GM12874 (cell line): ENCODE data around the gene IFNK.

Experiments
- CTCF ChIP-seq: IDR thresholded peaks from 2 replicates; pipeline ENCODE4 v1.5.1; 2011; ENCODE audit warnings: low read depth, mild to moderate bottlenecking, control low read depth, low read length, moderate library complexity; ENCODE audit not compliant: insufficient read depth

IFNK gene

DNA sequence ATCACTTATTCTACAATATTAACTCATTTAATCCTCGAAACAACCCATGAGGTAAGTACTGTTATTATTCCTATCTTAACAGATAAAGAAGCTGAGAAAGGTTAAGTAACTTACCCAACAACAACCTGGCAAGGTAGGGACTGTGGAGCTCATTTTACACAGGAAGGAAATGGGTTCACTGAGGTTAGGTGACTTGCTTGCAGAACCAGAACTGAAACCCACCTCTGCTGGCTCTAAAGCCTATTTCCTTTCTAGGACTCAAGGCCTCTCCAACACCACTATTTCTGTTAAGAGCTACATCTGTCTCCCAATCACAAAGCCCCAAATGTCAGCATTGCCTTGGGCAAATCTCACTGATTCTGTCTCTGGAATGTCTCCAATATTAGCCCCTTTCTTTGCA, 38.9 kb upstream of the IFNK start:
- TF ChIP-seq CTCF: no peak

DNA sequence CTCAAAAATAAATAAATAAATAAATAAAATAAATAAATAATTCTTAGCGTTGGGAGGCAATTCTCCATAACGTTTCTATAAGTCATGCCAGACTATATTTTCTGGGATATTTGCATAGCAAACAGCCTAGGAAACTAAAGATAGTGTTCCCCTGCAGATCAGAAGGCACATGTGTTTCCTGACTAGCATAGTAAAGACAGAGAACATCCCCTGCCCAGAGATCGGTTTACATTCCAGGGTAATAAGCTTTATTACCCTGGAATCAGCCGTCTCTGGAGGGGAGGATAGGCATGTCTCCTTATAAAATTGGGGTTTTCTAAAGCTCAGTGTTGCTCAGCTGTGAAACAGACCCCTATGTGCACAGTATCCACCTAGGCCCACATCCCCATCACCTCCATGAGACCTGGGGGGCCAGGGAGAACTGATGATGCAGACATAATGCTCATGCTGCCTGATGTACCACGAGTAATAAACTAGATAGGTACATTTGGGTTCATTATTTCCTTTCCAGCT, 36.9 kb upstream of the IFNK start:
- TF ChIP-seq CTCF: no peak

GRCh38 chr9:27487927-27488326, 36.2 kb upstream of the IFNK start:
- TF ChIP-seq CTCF: no peak

- TF ChIP-seq CTCF: no peak
These were observed 34.8 kb upstream of the IFNK start for GRCh38 chr9:27489087-27489876.

DNA sequence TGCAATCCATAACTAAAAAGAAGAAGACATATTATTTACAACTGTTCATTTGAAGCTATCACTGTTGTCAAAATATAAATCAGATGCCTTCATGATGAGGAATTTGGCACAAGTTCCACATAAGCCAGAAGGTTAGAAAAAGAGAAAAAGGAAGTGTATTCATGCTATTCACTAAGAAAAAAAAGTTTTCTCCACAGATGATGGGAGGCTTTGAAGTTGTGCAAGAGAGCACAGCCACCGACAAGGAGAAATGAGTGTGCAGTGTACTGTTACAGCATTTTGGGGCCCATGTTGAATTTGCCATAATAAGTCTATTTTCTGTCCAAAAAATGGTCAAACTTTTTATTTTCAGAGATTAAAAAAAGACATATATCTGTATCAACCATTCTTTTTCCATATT, 32.9 kb upstream of the IFNK start:
- no peak for TF ChIP-seq CTCF

- TF ChIP-seq CTCF: no peak
These were observed 28.5 kb upstream of the IFNK start for GRCh38 chr9:27495480-27496134.

DNA sequence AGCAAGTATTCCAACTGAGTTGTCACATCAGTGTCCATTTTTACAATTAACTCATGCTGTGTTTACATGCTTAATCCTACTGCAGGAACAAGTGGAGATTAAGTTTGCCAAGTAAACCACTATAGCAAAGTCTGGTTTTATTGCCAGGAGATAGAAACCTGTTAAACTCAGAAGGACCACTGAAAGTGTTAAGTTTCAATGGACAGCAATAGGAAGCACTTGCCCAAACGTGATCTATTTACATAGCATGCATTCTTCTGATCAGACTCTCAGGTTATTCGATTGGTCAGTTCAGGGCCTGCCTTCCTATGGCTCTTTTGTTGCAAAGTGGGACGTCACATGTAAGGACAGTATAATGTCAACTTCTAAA, 28.0 kb upstream of the IFNK start:
- no peak for TF ChIP-seq CTCF
